Keratinocyte (primary cell): ENCODE data around the gene KMT2E. TPM values are rescaled to one million over a fixed set of nuclear protein-coding genes. Genes with fewer than 3 reads are reported as not detected.
"Not testable (repeated sequence)": the region's sequence is repeated elsewhere in the genome, so short reads cannot be mapped to it uniquely, and the experiment has no call there.

Experiments used
- DNase-seq: peaks from one replicate; pipeline ENCODE4 v3.0.0-alpha.2; 2011; ENCODE audit warnings: low read depth, missing footprints, low spot score
- FAIRE-seq: peaks from 2 replicates; lab custom pipeline; 2011; peaks lifted over from hg19 to GRCh38; lab: Jason Lieb, UNC
- H2AFZ ChIP-seq: 2 replicates; pipeline ENCODE4 v1.6.0; 2012; ENCODE audit warnings: low read length, control low read depth, inconsistent platforms; ENCODE audit not compliant: control insufficient read depth
- H3K27ac ChIP-seq: 2 replicates; pipeline ENCODE4 v1.5.1; 2011; ENCODE audit warnings: low read length; ENCODE audit not compliant: control insufficient read depth, insufficient read depth
- H3K27me3 ChIP-seq: 3 replicates; pipeline ENCODE4 v1.6.0; 2011; ENCODE audit warnings: low read length; ENCODE audit not compliant: control insufficient read depth, insufficient read depth; ENCODE audit errors: extremely low read depth
- H3K36me3 ChIP-seq, 2 experiments: 2 replicates in 1 of 2; 3 replicates in 1 of 2; pipeline ENCODE4 v1.5.1; 2011; ENCODE audit warnings: low read length in 2 of 2, mild to moderate bottlenecking in 1 of 2; ENCODE audit not compliant: control insufficient read depth in 2 of 2, insufficient read depth in 2 of 2; ENCODE audit errors: extremely low read depth in 1 of 2
- H3K4me1 ChIP-seq: 3 replicates; pipeline ENCODE4 v1.5.1; 2011; ENCODE audit warnings: low read length; ENCODE audit not compliant: control insufficient read depth, insufficient read depth; ENCODE audit errors: extremely low read depth
- H3K4me2 ChIP-seq: 3 replicates; pipeline ENCODE4 v1.6.0; 2011; ENCODE audit warnings: low read depth, low read length; ENCODE audit not compliant: control insufficient read depth, insufficient read depth; ENCODE audit errors: extremely low read depth
- H3K4me3 ChIP-seq, 3 experiments: fragments of 200-600 bp in 1 of 3; sonication (generic) in 1 of 3; 2 replicates in 2 of 3; 3 replicates in 1 of 3; pipeline ENCODE4 v1.5.1; 2011 to 2016; ENCODE audit warnings: low read length in 3 of 3, mild to moderate bottlenecking in 3 of 3, control low read depth in 2 of 3, inconsistent platforms in 1 of 3, low read depth in 1 of 3, mixed read lengths in 1 of 3, mixed run types in 1 of 3, moderate library complexity in 1 of 3; ENCODE audit not compliant: control insufficient read depth in 2 of 3, insufficient read depth in 2 of 3; ENCODE audit errors: extremely low read depth in 1 of 3
- H3K79me2 ChIP-seq: 2 replicates; pipeline ENCODE4 v1.6.0; 2012; ENCODE audit warnings: low read length; ENCODE audit not compliant: control insufficient read depth, insufficient read depth
- H3K9ac ChIP-seq: 3 replicates; pipeline ENCODE4 v1.6.0; 2011; ENCODE audit warnings: low read length; ENCODE audit not compliant: control insufficient read depth, insufficient read depth; ENCODE audit errors: extremely low read depth
- H3K9me1 ChIP-seq: 3 replicates; pipeline ENCODE4 v1.6.0; 2011; ENCODE audit warnings: low read length; ENCODE audit not compliant: control insufficient read depth, insufficient read depth; ENCODE audit errors: extremely low read depth
- H3K9me3 ChIP-seq: 2 replicates; pipeline ENCODE4 v1.5.1; 2012; ENCODE audit warnings: low read depth, low read length; ENCODE audit not compliant: control insufficient read depth
- H4K20me1 ChIP-seq: 3 replicates; pipeline ENCODE4 v1.6.0; 2011; ENCODE audit warnings: low read length; ENCODE audit not compliant: control insufficient read depth, insufficient read depth; ENCODE audit errors: extremely low read depth
- EZH2 ChIP-seq: IDR thresholded peaks from one replicate; pipeline ENCODE4 v1.6.1; 2012; ENCODE audit warnings: inconsistent platforms, mild to moderate bottlenecking, low read length, moderate library complexity
- dilution Hi-C: fragments of 300-500 bp; cut with MboI; formaldehyde crosslinking; loops from one replicate; pipeline ENCODE4 v1.7.0; 2020; ENCODE audit warnings: low sequenced_read_pairs; ENCODE audit not compliant: extremely low pct_ligation_motif_present
- polyA plus RNA-seq, 5 experiments: library from polyadenylated mRNA; depleted of rRNA in 3 of 5; stranded (reverse) in 3 of 5; stranded (forward) in 1 of 5; unstranded in 1 of 5; fragments of >200 nt; gene quantifications; 1 replicate in 1 of 5; 2 replicates in 3 of 5; 3 replicates in 1 of 5; pipeline versions ENCODE4 v1.2.1 to v1.2.3, GENCODE V29; 2011 to 2012; ENCODE audit warnings: missing spikeins in 2 of 5, low read depth in 1 of 5, low replicate concordance in 1 of 5
- TF ChIP-seq, protein P1 (sequence below), 3 experiments: IDR thresholded peaks in 1 of 3; conservative IDR thresholded peaks in 1 of 3; optimal IDR thresholded peaks in 1 of 3; 2 replicates in 2 of 3; 3 replicates in 1 of 3; pipeline versions ENCODE3 to v1.5.1; 2011; ENCODE audit warnings: low read length in 3 of 3, mild to moderate bottlenecking in 3 of 3, moderate library complexity in 2 of 3, control low read depth in 1 of 3, inconsistent platforms in 1 of 3; ENCODE audit not compliant: insufficient read depth in 2 of 3; ENCODE audit errors: extremely low read depth in 1 of 3

Gene KMT2E
- polyA plus RNA-seq, 1 donor (not counting 4 experiments of a cell fraction or from before 2014, with no cell fraction given): 12.9 TPM

DNA sequence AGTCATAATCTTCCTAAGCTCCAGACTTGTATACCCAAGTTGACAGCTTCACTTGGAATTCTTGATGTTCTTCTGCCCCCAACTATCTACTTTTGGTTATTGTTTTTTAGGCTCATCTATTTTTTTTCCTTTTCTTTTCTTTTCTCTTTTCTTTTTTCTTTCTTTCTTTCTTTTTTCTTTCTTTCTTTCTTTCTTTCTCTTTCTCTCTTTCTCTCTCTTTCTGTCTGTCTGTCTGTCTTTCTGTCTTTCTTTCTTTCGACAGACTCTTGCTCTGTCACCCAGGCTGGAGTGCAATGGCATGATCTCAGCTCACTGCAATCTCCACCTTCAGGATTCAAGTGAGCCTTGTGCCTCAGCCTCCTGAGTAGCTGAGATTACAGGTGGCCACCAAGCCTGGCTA lies 36.5 kb downstream of the KMT2E start:
- no peak for DNase-seq
- peaks cover 14% of the 10 kb centered on the region for H3K4me1 ChIP-seq
- no peak overlapping the region for H2AFZ ChIP-seq
- peaks cover 3 to 12% of the 10 kb centered on the region in 2 experiments for H3K36me3 ChIP-seq
- TF ChIP-seq, protein P1, sequence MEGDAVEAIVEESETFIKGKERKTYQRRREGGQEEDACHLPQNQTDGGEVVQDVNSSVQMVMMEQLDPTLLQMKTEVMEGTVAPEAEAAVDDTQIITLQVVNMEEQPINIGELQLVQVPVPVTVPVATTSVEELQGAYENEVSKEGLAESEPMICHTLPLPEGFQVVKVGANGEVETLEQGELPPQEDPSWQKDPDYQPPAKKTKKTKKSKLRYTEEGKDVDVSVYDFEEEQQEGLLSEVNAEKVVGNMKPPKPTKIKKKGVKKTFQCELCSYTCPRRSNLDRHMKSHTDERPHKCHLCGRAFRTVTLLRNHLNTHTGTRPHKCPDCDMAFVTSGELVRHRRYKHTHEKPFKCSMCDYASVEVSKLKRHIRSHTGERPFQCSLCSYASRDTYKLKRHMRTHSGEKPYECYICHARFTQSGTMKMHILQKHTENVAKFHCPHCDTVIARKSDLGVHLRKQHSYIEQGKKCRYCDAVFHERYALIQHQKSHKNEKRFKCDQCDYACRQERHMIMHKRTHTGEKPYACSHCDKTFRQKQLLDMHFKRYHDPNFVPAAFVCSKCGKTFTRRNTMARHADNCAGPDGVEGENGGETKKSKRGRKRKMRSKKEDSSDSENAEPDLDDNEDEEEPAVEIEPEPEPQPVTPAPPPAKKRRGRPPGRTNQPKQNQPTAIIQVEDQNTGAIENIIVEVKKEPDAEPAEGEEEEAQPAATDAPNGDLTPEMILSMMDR (optimal IDR thresholded peaks at IDR 0.05 in 1 of 3, IDR thresholded peaks at IDR 0.05 in 1 of 3, conservative IDR thresholded peaks at IDR 0.05 in 1 of 3; ENCODE audit: extremely low read depth in 1 of 3, insufficient read depth in 2 of 3, low read length in 3 of 3): no peak
- no peak for TF ChIP-seq EZH2
- no peak for FAIRE-seq
- H3K9me3 ChIP-seq: no peaks in the 10 kb centered on the region
- no peak overlapping the region for H3K4me3 ChIP-seq
- H3K4me2 ChIP-seq: no peak overlapping the region
- no peaks in the 10 kb centered on the region for H3K27me3 ChIP-seq
- peaks cover 76% of the 10 kb centered on the region for H3K79me2 ChIP-seq
- H3K9me1 ChIP-seq: no peaks in the 10 kb centered on the region
- H3K9ac ChIP-seq: no peak overlapping the region
- H3K27ac ChIP-seq: no peak overlapping the region
- H4K20me1 ChIP-seq: peaks cover 2% of the 10 kb centered on the region
- dilution Hi-C loops: no loop called here

DNA sequence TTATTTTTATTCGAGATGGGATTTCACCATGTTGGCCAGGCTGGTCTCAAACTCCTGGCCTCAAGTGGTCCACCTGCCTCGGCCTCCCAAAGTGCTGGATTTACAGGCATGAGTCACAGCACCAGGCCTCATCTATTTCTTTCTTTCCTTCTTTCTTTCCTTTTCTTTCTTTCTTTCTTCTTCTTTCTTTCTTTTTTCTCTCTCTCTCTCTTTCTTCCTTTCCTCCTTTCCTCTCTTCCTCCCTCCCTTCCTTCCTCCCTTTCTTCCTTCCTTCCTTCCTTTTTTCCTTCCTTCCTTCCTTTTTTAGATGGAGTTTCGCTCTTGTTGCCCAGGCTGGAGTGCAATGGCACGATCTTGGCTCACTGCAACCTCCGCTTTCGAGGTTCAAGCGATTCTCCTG lies 36.9 kb downstream of the KMT2E start:
- Histone ChIP-seq H3K36me3 (peaks cover 3 to 13% of the 10 kb centered on the region in 2 experiments), H3K79me2 (peaks cover 76% of the 10 kb centered on the region)
- FAIRE-seq, DNase-seq, H3K4me1 ChIP-seq, H3K9me1 ChIP-seq, H3K4me2 ChIP-seq, dilution Hi-C loops, H3K27me3 ChIP-seq, H3K4me3 ChIP-seq, H2AFZ ChIP-seq, H3K9ac ChIP-seq, H3K9me3 ChIP-seq, H4K20me1 ChIP-seq, H3K27ac ChIP-seq: not testable (repeated sequence)

DNA sequence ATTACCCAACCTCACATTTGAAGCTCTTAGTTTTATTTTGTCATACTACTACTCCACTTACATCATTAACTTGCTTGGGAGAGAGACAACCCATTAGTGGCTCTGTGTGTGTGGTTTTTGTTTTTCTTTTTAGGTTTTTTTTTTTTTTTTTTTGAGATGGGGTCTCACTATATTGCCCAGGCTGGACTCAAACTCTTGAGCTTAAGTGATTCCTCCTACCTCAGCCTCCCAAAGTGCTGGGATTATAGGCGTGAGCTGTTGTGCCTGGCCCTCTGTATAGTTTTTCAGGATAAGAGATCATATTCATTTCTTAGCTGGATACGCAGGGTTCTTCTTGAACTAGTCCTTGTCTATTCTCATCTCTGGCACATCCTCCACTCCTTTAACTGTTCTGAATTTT lies 41.1 kb downstream of the KMT2E start:
- Histone ChIP-seq H3K27me3 (no peaks in the 10 kb centered on the region), H3K9me3 (no peaks in the 10 kb centered on the region), H2AFZ (no peak overlapping the region), H3K4me2 (no peak overlapping the region), H3K79me2 (peaks cover 90% of the 10 kb centered on the region), H3K4me3 (no peak overlapping the region), H3K9ac (no peak overlapping the region), H3K9me1 (peaks cover under 1% of the 10 kb centered on the region), H3K4me1 (peaks cover 3% of the 10 kb centered on the region), H3K27ac (no peak overlapping the region), H4K20me1 (peaks cover 6% of the 10 kb centered on the region), H3K36me3 (peaks cover 3 to 7% of the 10 kb centered on the region in 2 experiments)
- FAIRE-seq: no peak
- DNase-seq: no peak
- TF ChIP-seq, protein P1 (optimal IDR thresholded peaks at IDR 0.05 in 1 of 3, IDR thresholded peaks at IDR 0.05 in 1 of 3, conservative IDR thresholded peaks at IDR 0.05 in 1 of 3; ENCODE audit: extremely low read depth in 1 of 3, insufficient read depth in 2 of 3, low read length in 3 of 3): no peak
- no peak for TF ChIP-seq EZH2
- dilution Hi-C loops: no loop called here
